HG03558 (cell line): ENCODE measurements around the gene CLEC2B.

ENCODE experiments used
- ATAC-seq: cut with Tn5 transposase; IDR thresholded peaks from one replicate; pipeline ENCODE4 v1.9.1; 2021; ENCODE audit warnings: moderate number of reproducible peaks; ENCODE audit not compliant: unreplicated experiment; ENCODE audit errors: extremely low read depth

Gene CLEC2B

GRCh38 chr12:9870286-9870866, 1.2 kb upstream of the CLEC2B start:
- ATAC-seq, result no peak

GRCh38 chr12:9868951-9869306, 225 bp downstream of the CLEC2B start:
- ATAC-seq, result no peak

- ATAC-seq, result no peak
Observed at GRCh38 chr12:9868311-9868801, 798 bp downstream of the CLEC2B start.

- no peak for ATAC-seq
Observed at GRCh38 chr12:9867531-9867930, 1.6 kb downstream of the CLEC2B start.

DNA sequence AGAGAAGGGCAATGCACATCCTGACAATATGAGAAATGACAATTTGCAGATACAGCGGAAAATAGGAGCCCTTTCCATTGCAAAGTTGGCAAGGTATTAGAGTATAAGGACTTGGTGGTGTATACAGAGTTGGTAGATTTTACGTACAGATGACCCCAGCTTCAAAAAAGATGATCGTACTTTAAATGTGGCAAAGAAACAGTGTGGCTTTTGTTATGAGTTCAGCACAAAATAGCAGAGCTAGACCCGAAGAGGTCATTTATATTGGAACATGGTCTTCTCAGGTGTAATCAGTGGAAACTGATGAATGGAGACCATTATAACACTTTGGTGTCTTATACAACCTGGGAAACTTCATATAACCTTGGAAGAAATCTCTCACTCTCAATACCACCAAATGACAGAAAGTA, 2.3 kb downstream of the CLEC2B start:
- ATAC-seq, result no peak

- no peak for ATAC-seq
Observed at GRCh38 chr12:9864913-9865675, 4.1 kb downstream of the CLEC2B start.

GRCh38 chr12:9858135-9858534, 11.0 kb downstream of the CLEC2B start:
- no peak for ATAC-seq

DNA sequence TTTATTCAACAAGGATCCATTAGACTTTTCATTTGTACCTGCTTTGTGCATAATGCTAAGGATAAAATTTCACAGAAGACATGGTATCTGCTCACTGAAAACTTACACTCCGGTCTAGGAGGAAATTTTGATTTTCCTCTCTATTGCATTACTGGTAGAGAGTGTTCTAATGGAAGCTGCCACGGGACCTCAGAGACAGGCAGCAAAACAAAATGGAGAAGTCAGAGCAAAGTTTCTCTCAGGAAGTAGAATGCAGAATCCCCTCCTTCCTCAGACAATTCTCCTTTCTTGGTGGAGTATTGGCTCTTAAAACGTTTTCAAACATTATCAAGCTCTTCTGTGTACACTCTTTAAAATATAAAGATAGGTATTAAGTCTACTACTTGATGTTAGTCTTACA, 12.3 kb downstream of the CLEC2B start:
- ATAC-seq, result no peak

- no peak for ATAC-seq
Observed at GRCh38 chr12:9856151-9856550, 13.0 kb downstream of the CLEC2B start.

DNA sequence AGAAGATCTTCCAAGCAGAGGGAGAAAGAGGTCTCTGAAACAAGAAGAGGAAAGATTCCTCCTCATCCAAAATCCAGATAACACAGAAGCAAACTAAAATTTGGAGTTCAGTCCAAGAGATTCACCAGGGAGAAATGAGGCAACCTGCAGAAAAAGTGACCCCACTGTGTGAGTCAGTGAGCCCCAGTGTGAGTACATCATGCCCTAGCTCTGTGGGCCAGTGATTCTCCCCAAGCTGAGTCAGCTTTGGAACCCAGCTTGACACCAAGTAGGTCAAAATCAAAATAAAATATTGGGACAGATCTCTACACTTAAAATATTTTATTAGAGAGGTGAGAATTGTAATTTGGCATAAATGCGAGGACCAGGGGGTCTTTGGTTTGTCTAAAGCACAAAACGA, 17.2 kb downstream of the CLEC2B start:
- ATAC-seq, result no peak

GRCh38 chr12:9851050-9851449, 18.1 kb downstream of the CLEC2B start:
- no peak for ATAC-seq

- ATAC-seq, result no peak
Observed at GRCh38 chr12:9848899-9849298, 20.3 kb downstream of the CLEC2B start.

DNA sequence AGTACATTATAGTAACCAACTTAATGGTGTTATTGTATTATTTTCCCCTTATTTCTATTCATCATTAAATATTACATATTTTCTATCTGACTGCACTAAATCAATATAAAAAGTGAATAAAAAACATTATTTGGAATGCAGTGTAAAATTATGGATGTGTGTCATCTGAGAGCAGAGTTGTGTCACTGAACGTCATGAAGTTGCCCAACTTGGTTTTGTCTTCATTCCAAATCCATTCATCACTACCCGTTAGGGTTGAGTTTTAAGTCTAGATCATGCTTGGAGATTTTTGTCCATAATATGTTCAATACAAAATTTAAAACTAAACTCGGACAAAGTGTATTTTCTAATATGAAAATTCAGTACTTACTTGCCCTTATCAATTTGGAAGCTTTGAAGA, 25.7 kb downstream of the CLEC2B start:
- ATAC-seq, result no peak

- no peak for ATAC-seq
Observed at GRCh38 chr12:9831720-9832119, 37.4 kb downstream of the CLEC2B start.

DNA sequence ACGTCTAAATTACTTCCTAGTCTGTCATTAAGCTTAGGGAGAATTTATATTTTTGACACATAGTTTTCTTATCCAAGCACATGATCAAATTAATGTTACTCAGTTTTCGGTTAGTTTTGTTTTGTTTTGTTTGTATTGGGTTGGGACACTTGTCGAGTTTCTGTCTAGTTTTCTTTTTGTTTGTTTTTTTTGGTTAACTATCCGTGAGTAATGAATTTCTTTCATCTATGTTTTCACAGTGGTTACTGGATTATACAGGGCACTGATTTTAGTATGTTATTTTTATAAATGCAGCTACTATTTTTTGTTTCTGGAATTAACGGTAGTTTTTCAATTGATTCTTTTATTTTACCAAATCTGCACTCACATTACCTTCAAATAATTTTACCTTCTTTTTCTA, 39.2 kb downstream of the CLEC2B start:
- no peak for ATAC-seq

DNA sequence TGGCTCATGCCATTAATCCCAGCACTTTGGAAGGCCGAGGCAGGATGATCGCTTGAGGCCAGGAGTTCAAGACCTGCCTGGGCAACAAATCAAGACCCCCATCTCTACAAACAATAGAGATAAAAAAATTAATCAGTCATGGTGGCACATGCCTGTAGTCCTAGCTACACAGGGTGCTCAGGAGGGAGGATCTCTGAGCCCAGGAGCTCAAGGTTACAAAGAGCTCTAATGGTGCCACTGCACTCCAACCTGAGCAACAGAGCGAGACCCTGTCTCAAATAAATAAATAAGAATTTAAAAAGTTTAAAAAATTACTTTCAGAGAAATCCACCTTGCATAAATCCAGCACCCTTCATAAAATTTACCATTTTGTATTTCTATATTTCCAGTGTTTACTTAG, 39.7 kb downstream of the CLEC2B start:
- ATAC-seq, result no peak

DNA sequence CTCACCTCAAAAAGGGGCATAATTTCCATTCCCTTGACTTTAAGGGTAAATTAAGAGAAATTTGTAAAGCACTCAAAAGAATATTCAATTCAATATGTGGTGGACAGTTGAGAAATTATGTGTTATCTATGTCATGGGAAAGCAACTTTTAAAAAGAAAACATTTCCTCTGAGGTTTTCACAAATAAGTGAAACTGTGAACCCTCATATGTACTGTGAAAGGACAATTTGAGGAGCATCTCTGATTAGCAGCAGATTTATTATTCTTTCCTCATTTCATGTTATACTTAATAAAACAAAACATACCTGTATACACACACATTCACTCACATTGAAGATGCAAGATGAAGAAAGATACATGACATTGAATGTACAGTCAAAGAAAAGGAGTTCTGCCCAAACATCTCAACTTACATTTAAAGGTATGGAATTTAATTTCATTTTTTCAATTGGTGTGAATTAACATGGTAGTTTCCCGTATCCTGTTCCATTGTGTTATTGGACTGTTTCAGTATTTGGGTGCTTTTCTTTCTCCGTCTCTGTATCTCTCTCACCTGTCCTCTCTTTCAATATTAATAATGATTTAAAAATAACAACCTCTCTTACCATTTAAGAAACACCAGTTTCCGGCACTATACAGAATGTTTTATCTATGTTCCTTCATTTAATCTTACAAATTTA, 41.8 kb downstream of the CLEC2B start, which contains the start of gene KLRF1:
Gene KLRF1, plus strand, starts transcription at position 273 of the 680 bp plus-strand sequence. Its CDS starts 64 bp downstream, at position 337.
- ATAC-seq, result no peak

GRCh38 chr12:9820281-9820930, 48.7 kb downstream of the CLEC2B start:
- ATAC-seq, result no peak

GRCh38 chr12:9813821-9814798, 55.0 kb downstream of the CLEC2B start:
- no peak for ATAC-seq

- ATAC-seq, result no peak
Observed at GRCh38 chr12:9811621-9812020, 57.5 kb downstream of the CLEC2B start.
